Activated B cell treated with CpG ODN at 0.5 μM for 24 hours (primary cell): ENCODE measurements around the gene MEF2B. TPM values are rescaled to one million over a fixed set of nuclear protein-coding genes. Genes with fewer than 3 reads are reported as not detected.

Experiments used
- ATAC-seq: fragments of 200-7000 bp; cut with Tn5 transposase; one replicate; pipeline ENCODE4 v1.10.0; 2021; ENCODE audit warnings: low read depth, mild to moderate bottlenecking, moderate library complexity
- CTCF ChIA-PET: fragments of 350-600 bp; sonication (Branson Sonifier 250); formaldehyde crosslinking; loops from one replicate; lab custom pipeline; 2021; ENCODE audit warnings: antibody characterized with exemption; lab: Charles Lee
- POLR2A ChIA-PET: fragments of 350-600 bp; sonication (Branson Sonifier 250); formaldehyde crosslinking; loops from one replicate; lab custom pipeline; 2021; ENCODE audit warnings: antibody characterized with exemption; lab: Charles Lee
- DNase-seq: peaks from one replicate; pipeline ENCODE4 v3.0.0; 2022
- H3K27ac Mint-ChIP-seq: one replicate; pipeline ENCODE4 v1.8.0; 2020; ENCODE audit warnings: mixed read lengths
- H3K27me3 Mint-ChIP-seq: one replicate; pipeline ENCODE4 v1.8.0; 2021; ENCODE audit warnings: mixed read lengths
- H3K36me3 Mint-ChIP-seq: one replicate; pipeline ENCODE4 v1.8.0; 2021; ENCODE audit warnings: low read depth, mixed read lengths
- H3K4me1 Mint-ChIP-seq: one replicate; pipeline ENCODE4 v1.8.0; 2021; ENCODE audit warnings: mixed read lengths
- H3K4me3 Mint-ChIP-seq: one replicate; pipeline ENCODE4 v1.8.0; 2020; ENCODE audit warnings: mild to moderate bottlenecking, mixed read lengths
- H3K9me3 Mint-ChIP-seq: one replicate; pipeline ENCODE4 v1.8.0; 2020; ENCODE audit warnings: mixed read lengths
- intact Hi-C: fragments of 100-400 bp; cut with micrococcal nuclease; formaldehyde crosslinking; loops from one replicate; pipeline ENCODE4 v1.15.1; 2024
- total RNA-seq: library from RNA; stranded (reverse); gene quantifications from 2 replicates; pipeline ENCODE4 v1.2.3, GENCODE V29; 2022
- TF ChIP-seq, protein P1 (sequence below): fragments of 200-600 bp; IDR thresholded peaks from one replicate; pipeline ENCODE4 v1.8.0; 2022; ENCODE audit warnings: antibody characterized with exemption, mild to moderate bottlenecking

The MEF2B gene
- total RNA-seq, 1 donor from 2014 or later, result 15.5 TPM

GRCh38 chr19:19160461-19161035 lies 9.5 kb downstream of the MEF2B start:
- intact Hi-C loops, result loop anchor here (1.0 kb wide), 3 partner anchors 9 to 14 kb away; partner anchors contain the start of gene MEF2B
- TF ChIP-seq, protein P1, sequence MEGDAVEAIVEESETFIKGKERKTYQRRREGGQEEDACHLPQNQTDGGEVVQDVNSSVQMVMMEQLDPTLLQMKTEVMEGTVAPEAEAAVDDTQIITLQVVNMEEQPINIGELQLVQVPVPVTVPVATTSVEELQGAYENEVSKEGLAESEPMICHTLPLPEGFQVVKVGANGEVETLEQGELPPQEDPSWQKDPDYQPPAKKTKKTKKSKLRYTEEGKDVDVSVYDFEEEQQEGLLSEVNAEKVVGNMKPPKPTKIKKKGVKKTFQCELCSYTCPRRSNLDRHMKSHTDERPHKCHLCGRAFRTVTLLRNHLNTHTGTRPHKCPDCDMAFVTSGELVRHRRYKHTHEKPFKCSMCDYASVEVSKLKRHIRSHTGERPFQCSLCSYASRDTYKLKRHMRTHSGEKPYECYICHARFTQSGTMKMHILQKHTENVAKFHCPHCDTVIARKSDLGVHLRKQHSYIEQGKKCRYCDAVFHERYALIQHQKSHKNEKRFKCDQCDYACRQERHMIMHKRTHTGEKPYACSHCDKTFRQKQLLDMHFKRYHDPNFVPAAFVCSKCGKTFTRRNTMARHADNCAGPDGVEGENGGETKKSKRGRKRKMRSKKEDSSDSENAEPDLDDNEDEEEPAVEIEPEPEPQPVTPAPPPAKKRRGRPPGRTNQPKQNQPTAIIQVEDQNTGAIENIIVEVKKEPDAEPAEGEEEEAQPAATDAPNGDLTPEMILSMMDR, result no peak
- Mint-ChIP-seq H3K4me3 (peak overlapping the region; percentile 55), H3K27ac (peak overlapping the region; percentile 77), H3K27me3 (no peaks in the 10 kb centered on the region), H3K9me3 (peaks cover 3% of the 10 kb centered on the region), H3K36me3 (peaks cover 8% of the 10 kb centered on the region), H3K4me1 (peaks cover 50% of the 10 kb centered on the region)
- peak; percentile 78 for ATAC-seq
- ChIA-PET CTCF (interaction anchor here (7.5 kb wide), 1 partner anchor 14 kb away, joined by 53 read pairs; no protein-coding TSS in a partner anchor), POLR2A (interaction anchor here (0.8 to 2.6 kb wide), 9 partner anchors 9 to 732 kb away, joined by 3 to 27 read pairs (median 7); partner anchors contain the start of genes BORCS8, MEF2B and NR2C2AP)
- peak; percentile 65 for DNase-seq

DNA sequence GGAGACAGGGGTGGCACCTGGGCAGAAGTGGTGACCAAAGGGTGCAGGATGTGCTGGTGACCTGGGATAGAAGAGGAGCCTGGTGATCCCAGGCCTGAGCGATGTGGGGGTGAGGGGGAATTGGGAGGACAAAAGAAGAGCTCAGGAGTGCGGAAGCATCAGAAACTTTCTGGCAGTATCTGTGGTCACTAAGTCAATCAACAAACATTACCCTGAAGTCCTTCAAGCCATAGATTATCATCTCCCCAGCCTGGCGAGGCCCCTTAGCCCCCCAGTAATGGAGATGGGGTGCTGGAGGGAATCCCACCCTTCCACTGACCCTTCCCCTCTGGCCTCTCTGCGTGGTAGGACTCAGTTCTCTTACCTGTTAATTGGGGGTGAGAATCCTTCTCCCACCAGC lies 10.5 kb downstream of the MEF2B start:
- ATAC-seq (no peak), DNase-seq (no peak)
- POLR2A ChIA-PET, result interaction anchor here (0.8 to 2.6 kb wide), 8 partner anchors 8 to 94 kb away, joined by 3 to 27 read pairs (median 6); partner anchors contain the start of genes MEF2B and NR2C2AP
- Mint-ChIP-seq H3K27ac (peak overlapping the region; percentile 35), H3K9me3 (peaks cover 4% of the 10 kb centered on the region), H3K4me1 (peaks cover 56% of the 10 kb centered on the region), H3K4me3 (no peak overlapping the region), H3K27me3 (no peaks in the 10 kb centered on the region), H3K36me3 (peaks cover 13% of the 10 kb centered on the region)
- CTCF ChIA-PET, result interaction anchor here (1.4 to 7.5 kb wide), 2 partner anchors 14 to 15 kb away, joined by 7 to 53 read pairs; no protein-coding TSS in a partner anchor
- intact Hi-C loops, result no loop called here
- TF ChIP-seq, protein P1, result no peak

GRCh38 chr19:19157808-19158207 lies 12.3 kb downstream of the MEF2B start:
- TF ChIP-seq, protein P1, result no peak
- ATAC-seq (no peak), DNase-seq (no peak)
- no peaks in the 10 kb centered on the region for H3K27me3 Mint-ChIP-seq
- peaks cover 57% of the 10 kb centered on the region for H3K4me1 Mint-ChIP-seq
- intact Hi-C loops, result no loop called here
- no peak overlapping the region for H3K27ac Mint-ChIP-seq
- POLR2A ChIA-PET, result interaction anchor here (4.7 kb wide), 1 partner anchor 12 kb away, joined by 48 read pairs; the partner anchor contains the start of gene MEF2B
- no peak overlapping the region for H3K4me3 Mint-ChIP-seq
- peaks cover 13% of the 10 kb centered on the region for H3K36me3 Mint-ChIP-seq
- peaks cover 4% of the 10 kb centered on the region for H3K9me3 Mint-ChIP-seq
- CTCF ChIA-PET, result interaction anchor here (0.7 to 7.5 kb wide), 5 partner anchors 10 to 18 kb away, joined by 3 to 53 read pairs (median 4); partner anchors contain the start of gene MEF2B

DNA sequence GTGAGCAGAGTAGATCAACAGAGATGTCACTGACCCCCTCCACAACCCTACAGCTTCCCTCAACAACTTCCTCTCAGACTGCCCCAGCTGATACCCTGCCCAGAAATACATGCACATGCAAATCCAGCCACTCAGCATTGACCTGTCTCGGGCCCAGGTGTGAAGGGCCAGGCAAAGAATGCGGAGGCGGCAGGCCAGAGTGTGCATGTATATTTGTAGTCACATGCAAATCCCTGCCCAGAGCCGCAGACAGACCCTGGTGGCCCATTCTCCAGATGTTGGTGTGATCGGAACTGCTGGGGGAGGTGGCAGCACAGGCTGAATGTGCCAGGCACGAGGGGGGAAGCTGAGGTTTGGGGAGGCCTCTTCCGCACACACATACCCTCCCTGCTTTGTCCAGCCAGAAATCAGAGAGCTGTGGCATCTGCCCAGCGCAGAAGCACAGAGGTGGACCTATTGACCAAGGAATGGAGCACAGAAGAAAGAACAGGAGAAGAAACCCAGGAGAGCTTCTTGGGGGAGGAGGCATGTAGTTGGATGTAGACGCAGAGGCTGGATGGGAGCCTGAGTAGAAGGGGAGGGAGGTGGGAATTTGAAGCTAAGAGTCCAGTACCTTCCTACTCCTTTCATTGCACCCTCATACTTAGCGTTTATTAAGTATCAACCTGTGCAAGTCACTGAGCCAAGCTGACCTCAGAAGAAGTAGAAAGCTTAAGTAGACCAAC lies 14.4 kb downstream of the MEF2B start:
- intact Hi-C loops, result loop anchor here (1.0 kb wide), 1 partner anchor 15 kb away; the partner anchor contains the start of gene MEF2B
- TF ChIP-seq, protein P1, result no peak
- ATAC-seq (peak; percentile 56), DNase-seq (no peak)
- Mint-ChIP-seq H3K36me3 (peaks cover 13% of the 10 kb centered on the region), H3K9me3 (peaks cover 4% of the 10 kb centered on the region), H3K4me1 (peaks cover 62% of the 10 kb centered on the region), H3K27ac (peak overlapping the region; percentile 74), H3K27me3 (no peaks in the 10 kb centered on the region), H3K4me3 (peak overlapping the region; percentile 57)
- ChIA-PET CTCF (interaction anchor here (0.7 to 7.5 kb wide), 4 partner anchors 10 to 332 kb away, joined by 3 to 53 read pairs (median 7); partner anchors contain the start of gene MEF2B), POLR2A (interaction anchor here (0.6 to 4.7 kb wide), 6 partner anchors 12 to 1384 kb away, joined by 3 to 48 read pairs (median 4); partner anchors contain the start of genes BORCS8 and MEF2B)
